GM21786 (cell line): ENCODE results near the gene ADIRF.
"Not testable (repeated sequence)": the region's sequence is repeated elsewhere in the genome, so short reads cannot be mapped to it uniquely, and the experiment has no call there.

ENCODE experiments used
- ATAC-seq: cut with Tn5 transposase; IDR thresholded peaks from one replicate; pipeline ENCODE4 v1.9.1; 2021; ENCODE audit not compliant: unreplicated experiment

Gene ADIRF

DNA sequence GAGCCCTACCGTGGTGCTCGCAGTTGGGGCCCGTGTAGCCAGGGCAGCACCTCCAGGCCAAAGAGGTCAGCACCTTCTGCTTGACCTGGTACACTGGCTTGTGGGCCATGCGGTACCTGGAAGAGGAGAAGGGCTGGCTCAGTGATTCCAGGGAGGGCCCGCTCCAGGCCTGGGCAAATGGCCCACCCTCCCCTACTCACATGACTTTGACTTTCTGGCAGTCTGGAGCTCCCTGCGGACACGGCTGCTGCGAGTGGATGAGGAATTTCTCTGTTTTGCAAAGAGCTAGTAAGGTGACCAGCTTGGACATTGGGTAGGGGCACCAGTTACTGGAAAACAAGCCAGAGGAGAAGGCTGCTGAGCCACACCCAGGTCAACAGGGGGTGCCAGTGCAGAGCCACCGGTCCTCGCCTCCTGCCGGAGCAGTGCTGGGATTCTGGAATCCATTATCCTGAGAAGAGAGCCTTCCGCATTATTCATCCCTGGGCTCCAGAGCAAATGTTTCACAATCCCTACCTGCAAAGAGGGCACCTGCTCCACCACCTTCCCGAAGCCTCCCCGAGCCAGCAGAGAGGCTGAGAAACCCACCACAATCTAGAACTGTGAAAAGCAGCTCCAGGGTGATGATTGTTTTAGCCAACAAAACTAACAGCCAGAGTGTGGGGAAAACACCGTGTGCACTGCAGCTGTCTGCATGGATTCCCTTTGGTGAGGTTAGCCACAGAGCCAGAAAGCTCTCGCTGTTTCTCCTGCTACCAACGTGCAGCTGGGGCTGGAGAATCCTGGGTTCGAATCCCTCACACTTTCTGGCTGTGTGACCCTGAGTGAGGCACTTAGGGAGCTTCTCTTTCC is 22.7 kb upstream of the ADIRF start:
- ATAC-seq, result no peak

DNA sequence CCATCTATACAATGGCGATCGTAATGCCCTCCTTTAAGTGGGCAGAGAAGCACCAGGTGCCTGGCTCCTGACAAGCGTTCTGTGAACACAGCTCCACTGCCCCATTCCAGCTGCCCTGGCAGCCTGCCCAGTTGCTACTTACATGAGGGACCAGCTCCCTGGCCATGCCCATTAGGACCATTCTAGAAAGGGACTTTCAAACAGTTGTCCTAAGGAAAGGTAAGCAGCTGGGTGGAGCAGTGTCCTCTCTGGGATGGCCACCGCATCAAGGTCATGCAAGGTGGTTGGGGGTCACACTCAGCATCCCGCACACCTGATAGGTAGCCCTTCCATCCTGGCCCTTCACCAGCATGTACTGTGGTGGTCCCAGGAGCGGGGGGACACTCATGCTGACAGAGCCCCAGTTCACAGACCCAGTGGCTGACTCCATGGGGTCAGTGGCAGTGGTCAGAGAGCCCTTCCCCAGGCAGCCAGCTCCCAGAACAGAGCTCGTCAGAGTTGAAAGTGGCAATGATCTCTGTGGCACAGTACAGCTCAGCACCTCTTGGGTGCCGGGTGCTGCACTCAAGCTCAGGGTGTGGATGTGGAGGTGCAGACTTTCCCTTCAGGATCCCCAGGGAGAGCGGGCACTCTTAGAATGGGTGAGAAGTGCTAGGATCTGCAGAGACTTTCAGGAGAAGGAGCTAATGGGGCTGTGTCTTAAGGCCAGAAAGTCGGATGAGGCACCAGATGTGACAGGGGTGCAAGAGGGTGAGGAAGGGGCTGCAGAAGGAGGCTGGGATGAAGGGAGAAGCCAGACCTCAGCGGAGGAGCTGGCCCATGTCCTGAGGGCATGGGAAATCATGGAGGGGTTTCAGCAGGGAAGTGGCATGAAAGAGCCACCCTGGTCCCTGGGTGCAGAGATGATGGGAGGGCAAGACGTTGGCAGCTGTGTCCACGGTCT is 21.8 kb upstream of the ADIRF start:
- ATAC-seq, result no peak

GRCh38 chr10:86947806-86948205 is 20.5 kb upstream of the ADIRF start:
- not testable (repeated sequence) for ATAC-seq

GRCh38 chr10:86950349-86950748 is 17.9 kb upstream of the ADIRF start:
- ATAC-seq, result no peak

DNA sequence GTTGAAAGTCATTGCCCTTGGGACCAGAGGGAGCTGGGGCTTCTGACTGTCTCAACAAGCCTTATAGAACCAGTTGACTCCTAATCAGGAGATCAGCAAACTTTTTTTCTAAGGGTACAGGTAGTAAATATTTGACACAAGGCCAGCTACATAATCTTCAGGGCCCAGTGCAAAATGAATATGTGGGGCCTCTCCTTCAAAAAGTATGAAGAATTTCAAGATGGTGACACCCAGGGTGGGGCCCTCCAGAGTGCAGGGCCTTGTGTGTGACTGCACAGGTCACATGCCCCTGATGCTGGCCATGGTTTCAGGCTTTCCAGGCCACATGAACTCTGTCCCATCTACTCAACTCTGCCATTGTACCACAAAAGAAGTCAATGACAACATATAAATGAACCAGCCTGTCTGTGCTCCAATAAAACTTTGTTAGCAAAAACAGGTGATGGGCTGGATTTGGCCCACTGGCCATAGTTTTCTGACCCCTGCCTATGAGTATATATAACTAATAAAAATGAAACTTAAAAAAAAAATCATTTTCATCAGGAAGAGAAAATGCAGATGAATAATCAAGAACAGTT is 17.0 kb upstream of the ADIRF start:
- ATAC-seq, result no peak

GRCh38 chr10:86952106-86952505 is 16.2 kb upstream of the ADIRF start:
- no peak for ATAC-seq

DNA sequence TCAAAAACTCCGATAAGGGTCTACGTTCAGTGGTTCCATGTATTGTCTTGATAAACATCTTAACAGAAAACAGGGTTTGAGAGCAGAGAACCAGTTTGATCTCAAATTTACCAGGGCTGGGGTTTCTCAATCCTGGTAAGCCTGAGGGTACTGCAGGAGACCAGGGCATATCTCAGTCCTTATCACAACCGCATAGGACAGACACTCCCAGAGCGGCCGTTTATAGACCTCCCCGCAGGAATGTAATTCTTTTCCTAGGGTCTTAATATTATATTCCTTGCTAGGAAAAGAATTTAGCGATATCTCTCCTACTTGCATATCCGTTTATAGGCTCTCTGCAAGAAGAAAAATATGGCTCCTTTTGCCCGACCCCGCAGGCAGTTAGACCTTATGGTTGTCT is 15.6 kb upstream of the ADIRF start:
- ATAC-seq, result not testable (repeated sequence)

DNA sequence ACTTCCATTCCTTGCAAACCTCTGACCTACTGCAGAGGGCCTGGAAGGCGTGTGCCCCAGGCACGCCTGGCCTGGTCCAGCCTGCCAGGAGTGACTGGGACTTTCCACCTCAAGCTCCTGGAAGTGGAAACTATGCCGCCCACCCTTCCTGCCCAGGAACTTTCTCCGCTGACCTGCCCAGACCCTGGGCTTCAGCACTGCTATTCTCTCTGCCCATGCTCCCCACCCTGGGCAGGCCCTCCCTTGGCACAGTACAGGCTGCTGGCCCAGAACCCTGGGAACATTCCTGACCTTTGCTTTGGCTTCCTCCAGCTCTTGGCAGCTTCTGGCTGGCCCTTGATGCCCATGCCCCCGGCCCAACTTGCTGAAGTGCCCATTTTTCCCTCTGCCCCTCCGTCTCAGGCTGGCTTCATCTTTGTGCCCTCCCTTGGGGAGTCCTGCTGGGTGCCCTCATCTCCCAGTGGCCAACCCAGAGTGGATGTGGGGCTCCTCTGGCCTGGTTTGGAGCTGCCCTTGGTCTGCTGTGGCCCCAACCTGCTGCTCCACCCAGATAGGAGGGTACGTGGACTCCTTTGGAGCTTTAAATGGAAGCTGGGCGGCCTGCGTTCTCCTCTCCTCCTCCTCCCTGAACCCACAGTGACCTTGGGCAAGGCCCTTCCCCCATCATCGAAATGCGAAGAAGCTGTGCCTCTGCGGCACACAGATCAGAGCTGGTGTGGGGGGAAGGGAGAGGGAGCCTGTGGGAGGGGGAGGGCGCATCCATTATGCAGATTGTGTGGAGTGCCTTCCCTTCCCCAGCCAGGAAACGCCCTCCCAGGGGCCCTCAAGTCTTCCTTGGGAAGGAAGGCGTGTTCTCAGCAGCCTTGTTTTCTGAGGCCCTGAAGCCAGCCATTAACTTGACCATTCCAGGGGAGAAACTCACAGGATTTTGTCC is 14.3 kb upstream of the ADIRF start:
- no peak for ATAC-seq

DNA sequence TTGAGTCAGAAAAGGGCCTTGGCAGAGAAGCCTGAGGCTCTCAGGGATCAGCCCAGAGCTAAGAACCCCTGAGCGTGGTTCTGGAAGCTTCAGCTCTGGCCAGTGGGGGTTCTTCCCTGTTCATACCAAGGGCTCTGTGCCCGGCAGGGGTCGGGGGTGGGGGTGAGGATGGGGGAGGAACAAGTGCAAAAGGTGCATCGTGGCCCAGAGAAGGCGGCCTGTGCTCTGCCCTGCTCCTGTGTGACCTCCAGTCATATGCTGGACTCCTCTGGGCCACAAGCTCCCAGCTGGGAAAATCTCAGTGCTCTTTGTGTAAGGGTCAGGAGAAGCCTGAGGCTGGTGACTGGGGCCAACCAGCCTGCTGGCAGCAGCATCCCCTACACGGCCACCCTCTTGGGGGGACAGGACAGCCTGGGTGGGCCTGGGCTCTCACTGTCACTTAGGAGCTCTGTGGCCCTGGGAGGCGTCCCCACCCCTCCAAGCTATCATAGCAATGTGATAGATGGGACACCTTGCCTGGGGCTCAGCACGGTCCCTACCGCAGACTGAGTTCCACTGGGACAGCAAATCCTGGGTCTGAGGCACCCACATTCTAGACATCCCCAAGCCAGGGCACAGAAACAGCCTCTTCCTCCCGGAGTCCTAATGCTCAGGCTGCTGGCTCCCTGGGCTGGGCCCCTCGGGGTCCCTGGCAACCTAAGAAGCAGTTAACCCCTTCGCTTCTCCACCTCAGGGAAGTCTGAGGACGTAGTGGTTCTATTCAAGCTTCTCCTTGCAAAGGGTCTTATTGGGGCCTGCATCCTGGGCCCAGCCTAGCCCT is 13.4 kb upstream of the ADIRF start:
- ATAC-seq, result no peak

- ATAC-seq, result no peak
Measured at GRCh38 chr10:86955501-86956194, 12.6 kb upstream of the ADIRF start.

- no peak for ATAC-seq
Measured at GRCh38 chr10:86956195-86956847, 12.0 kb upstream of the ADIRF start.

GRCh38 chr10:86956848-86957448 is 11.3 kb upstream of the ADIRF start:
- ATAC-seq, result no peak

DNA sequence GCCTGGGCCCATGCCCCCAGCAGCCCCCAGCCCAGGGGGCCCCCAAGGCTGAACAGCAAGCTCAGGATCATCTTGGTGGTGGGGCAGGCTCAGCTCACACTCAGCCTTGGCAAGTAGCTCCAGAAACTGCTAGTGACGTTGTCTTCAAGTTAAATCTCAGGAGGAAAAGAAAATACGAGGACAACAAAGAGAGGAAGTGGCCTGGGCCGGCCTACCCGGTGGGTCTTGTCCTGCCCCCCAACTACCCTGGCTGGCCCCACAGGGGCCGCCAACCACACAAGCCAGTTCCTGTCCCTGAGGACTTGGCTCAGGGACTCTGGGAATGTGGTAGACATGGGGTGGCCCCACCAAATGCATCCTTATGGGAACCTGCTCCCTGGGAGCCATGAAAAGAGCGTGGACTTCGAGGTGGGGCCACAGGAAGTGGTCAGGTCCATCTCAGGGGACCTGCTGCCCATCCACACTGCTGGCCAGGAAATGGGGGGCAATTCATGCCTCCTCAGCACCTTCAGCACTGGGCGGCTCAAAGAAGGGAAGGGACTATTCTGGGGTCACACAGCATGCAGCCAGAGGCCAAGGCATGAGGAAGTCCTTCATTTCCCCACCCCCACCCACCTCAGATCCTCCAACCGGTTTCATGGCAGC is 10.7 kb upstream of the ADIRF start, which contains the start of gene MMRN2:
Gene MMRN2, minus strand, starts transcription at position 145 of the 645 bp plus-strand sequence. Its CDS starts 74 bp downstream, at position 71.
- ATAC-seq, result no peak

GRCh38 chr10:86958116-86958900 is 10.0 kb upstream of the ADIRF start, which contains the start of gene SNCG:
SNCG (plus strand) TSS chr10:86958599; CDS start chr10:86958698, 99 bp downstream.
- ATAC-seq, result no peak

DNA sequence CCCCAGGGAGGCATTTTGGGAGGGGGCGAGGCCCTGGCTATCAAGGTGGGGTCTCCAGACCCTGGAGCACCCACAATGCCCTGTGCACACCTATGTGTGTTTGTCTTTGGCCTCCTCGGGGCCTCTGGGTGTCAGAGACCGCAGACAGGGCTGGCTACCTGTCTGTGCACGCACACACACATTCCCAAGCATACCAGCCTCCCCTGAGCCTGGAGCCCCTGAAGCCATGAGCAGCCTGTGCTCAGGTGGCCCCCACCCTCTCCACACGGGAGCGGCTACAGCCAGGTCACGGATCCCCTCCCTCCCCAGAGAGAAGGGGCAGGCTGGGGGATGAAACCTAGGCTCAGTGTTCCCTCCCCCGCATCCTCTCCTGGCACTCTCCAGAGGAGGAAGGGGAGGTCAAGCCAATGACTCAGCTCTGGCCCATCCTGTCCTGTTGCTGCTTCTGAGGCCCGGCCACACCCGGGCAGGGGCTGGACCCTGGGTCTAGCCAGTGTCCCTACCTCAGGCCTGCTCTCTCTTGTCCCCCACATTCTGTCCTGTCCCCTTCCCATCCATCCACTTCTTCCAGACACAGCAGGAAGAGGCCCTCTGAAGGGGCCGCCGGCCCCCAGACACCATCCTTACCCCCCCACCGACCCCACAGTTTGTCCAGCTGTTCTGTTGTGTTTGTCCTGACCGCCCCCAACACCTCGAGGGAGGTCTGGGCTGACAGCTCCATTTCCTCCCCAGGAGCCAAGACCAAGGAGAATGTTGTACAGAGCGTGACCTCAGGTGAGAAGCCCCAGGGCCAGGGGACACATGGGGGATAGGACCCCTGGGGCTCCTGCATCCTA is 9.2 kb upstream of the ADIRF start:
- ATAC-seq, result no peak

GRCh38 chr10:86959737-86960002 is 8.6 kb upstream of the ADIRF start:
- no peak for ATAC-seq
